Left hindlimb (tissue), 1 donor: ENCODE data around the gene SGO2.
"Not testable (repeated sequence)": the region's sequence is repeated elsewhere in the genome, so short reads cannot be mapped to it uniquely, and the experiment has no call there.

ENCODE experiments used
- DNase-seq: peaks from one replicate; pipeline ENCODE4 v3.0.0-alpha.2; 2018

SGO2 gene

DNA sequence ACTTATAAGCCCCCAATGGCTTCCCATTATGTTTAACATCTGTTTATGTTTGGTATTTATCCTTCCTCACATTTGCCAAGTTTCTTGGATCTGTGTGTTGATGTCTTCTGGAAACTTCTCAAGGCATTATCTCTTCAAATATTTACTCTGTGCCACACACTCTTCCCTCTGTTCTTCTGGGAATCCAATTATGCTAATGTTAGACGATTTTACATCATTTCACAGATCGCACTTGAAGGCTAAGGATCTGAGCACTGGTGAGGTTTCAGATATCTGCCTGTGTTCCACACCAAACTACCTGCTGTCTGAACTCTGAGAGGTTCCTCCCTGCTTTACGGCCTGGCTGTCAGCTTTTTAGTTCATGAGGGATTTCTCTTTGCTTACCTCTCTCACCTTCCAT is 69.9 kb downstream of the SGO2 start:
- DNase-seq, result no peak

DNA sequence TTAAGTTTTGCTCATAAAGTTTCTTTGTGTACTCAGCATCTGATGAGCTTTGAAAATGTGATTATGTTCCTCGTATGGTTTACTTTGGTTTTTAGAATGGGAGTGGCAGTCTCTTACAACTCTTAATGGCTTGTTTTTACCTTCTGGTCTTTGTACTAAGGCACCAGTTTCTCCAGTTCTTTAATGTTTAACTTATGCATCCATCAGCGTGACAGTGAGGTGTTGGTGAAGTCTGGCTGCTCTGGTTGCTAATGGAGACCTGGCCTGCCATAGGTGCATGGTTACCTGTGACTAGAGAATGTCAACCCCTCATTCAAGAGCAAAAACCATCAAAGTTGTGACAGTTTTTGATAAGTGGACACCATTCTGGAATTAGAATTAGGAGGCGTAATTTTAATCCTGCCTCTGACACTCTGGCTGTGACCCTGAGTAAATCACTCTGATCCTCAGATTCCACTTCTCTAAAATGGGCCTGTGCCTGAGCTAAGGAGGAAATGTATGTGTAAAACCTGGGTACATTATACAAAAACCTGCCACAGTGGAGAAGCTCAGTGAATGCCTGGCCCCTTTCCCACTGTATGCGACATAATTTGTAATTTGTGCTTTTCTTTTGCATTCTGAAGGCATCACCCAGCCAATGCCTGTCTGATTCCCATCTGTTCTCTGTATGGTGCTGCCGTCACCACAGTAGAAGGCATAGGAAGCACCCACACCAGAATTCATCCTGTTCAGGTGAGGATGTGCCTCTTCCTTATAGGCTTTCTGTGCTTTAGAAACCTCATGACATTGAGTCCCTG is 71.0 kb downstream of the SGO2 start:
- DNase-seq, result no peak

DNA sequence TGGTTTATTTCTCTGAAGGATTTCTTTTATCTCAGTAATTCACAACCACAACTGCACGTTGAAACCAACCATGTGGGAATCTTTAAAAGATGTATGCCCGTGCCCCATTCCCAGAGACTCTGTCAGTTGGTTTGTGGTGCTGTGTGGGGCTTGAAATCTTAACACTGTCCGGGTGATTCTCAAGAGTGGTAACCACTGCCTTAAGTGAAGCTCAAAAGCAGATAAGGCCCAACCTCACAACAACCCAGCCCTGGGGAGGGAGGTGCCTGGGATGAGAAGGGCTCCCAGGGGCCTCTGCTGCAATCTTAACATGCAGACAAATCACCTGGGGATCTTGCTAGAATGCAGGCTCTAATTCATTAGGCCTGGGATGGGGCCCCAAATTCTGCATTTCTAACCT is 73.2 kb downstream of the SGO2 start:
- DNase-seq, result no peak

DNA sequence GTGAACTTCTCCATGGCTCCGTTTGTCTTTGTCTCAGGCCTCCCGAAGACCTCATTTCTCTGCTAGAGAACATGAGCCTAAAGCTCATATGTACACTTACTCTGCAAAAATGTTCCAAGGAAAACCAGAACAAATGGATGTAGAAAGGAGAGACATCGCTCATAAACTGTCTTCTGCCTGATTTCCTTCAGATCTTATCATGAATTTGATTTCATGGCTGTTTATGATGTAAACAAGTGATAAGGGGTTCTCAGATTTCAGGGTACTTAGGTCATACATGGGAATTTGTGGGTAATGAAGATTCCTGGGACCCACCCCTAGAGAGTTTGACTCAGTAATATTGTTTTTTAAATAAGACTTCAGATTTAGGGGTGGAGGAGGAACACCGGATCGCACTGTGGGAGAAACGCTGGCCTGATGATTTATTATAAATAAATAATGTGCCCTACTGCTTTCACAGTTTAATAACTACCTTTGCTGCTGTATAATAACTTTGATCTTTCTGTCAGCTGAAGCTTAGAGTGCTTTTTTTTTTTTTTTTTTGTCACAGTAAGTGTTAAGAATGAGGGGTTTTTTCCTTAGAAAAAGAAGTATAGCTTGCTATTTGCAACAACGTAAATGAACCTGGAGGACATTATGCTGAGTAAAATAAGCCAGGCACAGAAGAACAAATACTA is 74.7 kb downstream of the SGO2 start:
- no peak for DNase-seq

DNA sequence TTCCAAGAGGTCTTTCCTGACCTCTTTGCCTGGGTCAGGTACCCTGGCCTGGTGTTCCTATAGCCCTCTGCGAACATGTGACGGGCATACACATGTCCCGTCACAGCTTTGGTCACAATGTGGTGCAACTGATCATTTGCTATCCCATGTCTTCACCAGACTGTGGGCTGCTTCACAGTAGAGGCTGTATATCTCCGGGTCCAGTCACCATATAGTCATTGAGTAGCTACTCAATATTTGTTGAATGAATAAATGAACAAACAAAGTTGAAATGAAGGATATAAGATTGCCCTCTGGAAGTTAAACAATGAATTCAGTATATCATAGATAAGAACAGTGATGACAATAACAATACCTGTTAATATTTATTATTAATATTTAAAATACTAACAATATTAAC is 76.6 kb downstream of the SGO2 start:
- no peak for DNase-seq

DNA sequence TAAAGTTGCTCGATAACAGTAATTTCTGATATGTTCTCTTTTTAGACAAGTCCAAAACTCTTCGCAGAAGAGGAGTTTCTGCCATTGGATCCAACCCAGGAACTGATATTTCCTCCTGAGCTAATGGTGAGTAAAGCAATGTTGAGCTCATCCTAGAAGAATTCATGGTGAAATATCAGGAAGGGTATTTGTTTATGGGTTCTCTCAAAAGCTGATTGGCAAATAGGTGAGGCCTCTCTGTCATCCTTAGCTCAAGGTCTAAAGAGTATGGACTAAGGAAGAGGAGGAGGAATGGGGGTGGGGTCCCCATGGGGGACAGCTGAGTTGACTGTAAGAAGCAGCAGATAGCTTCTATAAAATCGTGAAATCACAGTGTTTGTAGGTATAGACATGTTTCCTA is 78.0 kb downstream of the SGO2 start:
- DNase-seq, result no peak

DNA sequence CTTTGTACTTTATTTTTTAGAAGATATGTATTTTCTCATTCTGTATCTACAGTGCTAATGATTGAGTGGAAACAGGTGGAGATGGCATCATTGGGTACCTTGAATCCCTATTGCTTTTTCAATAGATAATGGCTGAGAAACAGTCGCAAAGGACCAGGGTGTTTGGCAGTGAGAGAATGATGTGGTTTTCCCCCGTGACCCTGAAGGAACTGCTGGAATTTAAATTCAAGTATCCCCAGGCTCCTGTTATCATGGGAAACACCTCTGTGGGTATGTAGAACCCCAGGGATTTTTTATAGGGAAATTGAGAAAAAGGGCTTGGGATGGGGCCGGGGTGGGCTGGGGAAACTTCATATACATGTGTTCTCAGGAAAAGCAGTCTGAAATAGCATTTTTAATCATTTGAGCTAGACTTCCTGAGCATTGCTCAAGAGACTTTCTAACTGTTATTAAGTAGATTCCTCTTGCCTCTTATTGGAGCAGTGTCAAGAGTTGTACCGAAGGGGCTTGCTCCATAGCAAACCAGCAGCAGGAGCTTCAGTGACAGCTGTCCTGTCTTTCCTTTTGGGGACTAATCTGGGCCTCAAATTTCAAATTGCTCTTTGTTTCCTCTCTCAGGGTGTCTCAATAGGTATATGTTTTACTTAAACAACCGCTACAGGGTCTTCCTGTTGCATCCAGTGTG is 78.7 kb downstream of the SGO2 start:
- DNase-seq, result no peak

DNA sequence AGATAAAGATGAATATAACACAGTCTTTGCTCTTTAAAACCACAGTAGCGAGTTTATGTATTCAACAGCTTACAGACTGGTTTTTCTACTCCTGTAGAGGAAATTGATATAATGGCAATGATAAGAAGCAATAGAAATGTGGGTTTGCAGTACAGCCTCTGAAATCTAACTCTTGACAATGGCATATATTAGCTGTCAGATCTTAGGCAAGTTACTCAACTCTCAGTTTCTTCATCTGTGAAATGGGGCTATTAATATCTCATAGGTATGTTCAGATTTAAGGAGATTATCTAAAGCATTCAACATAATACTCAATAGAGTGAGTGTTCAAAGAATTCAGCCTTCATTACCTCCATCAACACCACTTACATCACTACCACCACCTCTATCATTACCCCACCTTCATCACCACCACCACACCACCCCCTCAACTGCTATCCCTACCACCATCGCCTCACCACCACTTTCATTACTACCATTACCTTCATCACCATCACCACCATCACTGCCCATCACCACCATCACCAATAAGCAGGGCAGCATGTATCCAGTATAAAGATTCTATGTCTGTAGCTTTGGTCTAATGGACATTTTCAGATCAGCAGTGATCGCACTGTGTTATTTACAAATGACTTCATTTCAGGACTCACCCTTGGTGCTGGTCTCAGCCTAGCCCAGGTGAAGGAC is 82.5 kb downstream of the SGO2 start:
- no peak for DNase-seq

DNA sequence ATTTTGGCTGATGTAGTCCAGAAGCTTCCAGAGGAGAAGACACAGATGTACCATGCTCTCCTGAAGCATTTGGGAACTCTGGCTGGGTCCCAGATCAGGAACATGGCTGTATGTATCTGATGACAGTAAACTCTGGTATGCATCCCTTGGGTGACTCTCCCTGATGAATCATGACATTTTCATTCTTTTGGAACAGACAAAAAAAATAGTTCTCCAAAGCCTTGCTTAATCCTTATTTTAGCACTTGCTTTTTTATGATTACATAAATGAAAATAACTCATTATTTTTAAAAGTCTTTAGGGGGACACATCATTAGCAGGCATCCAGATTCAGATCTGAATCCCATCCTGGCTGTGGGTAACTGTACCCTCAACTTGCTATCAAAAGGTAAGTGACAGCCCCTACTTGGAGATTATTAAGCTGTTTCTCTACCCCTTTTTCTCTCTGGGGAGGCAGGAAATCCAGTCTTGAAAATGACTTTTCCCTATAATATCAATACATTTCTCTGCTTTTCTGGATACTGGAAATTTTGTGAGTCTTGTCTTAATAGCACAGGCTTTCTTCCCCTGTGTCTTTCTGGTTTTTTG is 83.1 kb downstream of the SGO2 start:
- DNase-seq, result no peak

DNA sequence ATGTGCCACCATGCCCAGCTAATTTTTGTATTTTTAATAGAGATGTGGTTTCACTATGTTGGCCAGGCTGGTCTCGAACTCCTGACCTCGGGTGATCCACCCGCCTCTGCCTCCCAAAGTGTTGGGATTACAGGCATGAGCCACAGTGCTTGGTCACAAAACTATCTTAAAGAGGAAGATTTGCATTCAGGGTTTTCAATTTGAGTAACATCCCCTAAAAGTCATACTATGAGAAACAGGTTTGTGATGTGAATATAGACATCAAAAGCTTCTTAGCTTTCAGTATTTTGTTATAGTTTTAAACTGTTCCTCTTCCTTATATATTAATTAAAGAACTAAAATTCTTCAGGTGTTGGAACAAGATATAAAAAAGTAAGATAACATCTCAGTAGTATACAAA is 84.2 kb downstream of the SGO2 start:
- DNase-seq, result not testable (repeated sequence)

DNA sequence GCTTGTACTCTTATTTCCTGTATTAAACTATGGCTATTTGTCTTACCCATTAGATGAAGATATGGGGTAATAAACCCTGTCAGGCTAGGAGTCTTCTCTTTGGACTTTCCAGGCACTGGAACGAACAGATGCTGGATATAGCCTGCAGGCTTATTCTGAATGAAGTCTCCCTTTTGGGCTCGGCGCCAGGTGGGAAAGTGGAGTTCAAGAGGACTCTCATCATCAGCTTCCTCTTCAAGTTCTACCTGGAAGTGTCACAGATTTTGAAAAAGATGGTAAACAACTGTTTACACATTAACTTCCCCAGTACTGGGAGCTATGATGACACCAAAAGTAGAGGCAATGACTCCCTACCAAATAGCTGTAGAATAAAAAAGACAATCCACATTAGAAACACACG is 87.7 kb downstream of the SGO2 start:
- DNase-seq, result no peak

DNA sequence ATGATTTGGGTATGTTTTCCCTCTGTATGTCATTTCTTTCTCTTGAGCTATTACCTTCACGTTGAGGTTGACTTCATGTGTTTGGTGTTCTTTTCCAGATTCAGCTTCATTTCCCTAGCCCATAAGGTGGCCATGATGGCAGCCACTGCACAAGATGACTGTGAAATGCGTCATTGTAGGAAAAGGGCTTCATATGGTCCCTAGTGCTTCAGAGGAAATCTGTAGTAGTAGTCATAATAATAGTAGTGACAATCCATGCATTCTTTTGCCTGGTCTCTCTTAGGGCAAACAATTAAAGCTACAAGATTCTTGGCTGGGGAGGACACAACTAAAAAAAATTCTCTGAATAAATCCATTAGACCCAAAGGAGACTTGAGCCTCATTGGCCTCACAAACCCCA is 88.2 kb downstream of the SGO2 start:
- DNase-seq, result no peak

DNA sequence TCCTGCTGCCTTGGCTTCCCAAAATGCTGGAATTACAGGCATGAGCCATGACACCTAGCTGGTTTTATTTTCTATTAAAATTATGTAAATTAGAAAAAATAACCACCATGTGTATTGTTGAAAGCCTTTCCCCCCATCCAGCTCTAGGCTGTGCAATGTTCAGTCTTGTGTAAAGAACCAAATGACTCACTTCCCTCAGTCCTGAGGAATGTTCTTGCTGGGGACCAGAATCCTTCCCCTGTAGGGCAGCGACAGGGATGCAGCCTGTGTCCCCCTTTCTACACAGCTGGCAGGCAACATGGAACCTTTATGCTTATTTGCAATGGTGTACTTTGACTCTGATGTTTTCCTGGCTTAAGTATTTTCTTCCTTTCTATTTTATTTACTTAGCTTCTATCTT is 89.2 kb downstream of the SGO2 start:
- DNase-seq, result no peak

DNA sequence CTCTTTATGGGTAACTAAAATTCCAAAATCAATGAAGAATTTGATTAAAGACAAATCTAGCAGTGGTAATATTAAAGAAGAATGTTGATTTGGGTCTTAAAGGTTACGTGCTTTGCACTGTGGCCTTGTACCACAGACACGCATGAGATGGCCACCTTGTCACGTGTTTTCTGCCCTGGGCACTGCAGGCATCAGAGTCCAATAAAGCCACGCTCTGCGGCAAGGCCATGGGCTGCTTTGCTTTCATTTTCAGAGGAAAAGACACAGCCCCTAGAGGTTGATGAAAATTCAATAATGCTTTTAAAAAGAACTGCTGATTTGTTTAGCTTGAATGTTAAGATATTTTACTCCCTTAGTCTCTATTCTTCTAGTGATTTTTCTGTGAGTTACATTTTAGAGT is 90.2 kb downstream of the SGO2 start:
- DNase-seq, result no peak

DNA sequence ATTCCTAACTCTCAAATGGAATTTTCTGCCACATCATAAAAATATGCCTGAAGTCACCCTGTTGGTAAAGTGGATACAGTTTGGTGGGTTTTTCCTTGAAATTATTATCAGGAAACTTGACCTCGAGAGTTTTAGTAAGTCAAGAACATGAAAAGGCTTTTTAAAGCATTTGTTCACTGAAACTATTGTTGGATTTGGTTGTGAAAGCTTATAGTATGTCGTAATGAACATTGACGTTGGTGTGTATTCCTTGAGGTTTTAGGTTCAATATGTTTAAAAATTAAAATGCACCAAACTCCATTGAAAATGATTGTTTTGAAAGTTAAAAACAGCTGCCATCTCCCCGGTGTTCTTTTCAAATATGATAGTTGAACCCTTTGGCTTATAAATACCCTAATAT is 90.6 kb downstream of the SGO2 start:
- no peak for DNase-seq

DNA sequence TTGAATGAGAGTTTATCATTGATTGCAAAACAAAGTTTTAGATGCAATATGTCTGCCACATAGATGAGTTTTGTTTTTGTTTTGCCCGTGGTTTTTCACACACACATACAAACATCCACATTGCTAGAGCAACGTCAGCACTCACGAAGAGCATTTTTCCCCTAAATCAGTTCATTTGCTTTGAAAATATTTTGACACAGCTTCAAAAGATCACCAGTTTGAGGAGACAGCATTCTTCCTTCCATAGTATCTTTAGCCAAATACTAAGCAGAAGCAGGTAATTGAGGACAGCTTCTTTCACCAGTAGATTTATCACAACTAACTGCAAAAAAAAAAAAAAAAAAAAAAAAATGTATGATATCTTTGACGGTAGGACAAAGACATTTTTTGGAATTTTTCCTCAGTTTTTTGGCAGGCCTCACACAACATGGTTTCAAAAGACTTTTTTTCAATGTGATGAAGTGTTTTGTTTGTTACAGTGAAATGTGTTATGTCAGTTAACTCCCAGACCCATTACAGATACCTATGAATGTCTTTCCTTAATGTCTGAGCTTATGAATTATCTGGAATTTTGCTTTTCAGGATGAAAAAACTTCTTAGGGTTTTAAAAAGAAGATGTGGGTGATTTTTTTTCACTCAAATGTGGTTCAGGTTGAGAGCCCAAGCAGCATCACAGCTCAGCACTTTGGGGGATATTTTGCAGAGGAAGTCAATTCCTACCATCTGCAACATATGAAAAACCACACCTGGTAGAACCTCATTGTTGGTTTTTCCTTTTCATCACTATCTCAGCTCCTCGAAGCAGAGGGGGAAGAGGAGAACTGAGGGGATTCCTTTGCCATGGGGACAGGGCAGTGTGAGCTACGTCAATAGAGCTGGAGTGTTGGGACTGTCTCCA is 91.4 kb downstream of the SGO2 start:
- no peak for DNase-seq

DNA sequence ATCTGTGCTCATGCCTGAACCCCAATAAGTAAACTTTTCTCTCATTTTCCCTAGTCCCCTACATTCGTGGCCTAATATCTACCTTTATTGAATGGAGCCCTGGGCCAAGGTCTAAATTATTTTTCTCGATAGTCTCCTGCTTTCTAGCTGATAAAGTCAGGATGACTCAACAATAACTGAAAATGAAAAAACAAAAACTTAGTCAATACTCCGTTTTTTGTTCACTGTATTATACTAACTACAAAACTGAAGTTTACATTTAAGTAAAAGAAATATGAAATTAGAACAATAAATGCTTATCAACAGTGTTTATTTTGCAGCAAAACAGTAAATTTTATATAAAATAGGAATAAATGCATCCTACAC is 92.0 kb downstream of the SGO2 start:
- no peak for DNase-seq

DNA sequence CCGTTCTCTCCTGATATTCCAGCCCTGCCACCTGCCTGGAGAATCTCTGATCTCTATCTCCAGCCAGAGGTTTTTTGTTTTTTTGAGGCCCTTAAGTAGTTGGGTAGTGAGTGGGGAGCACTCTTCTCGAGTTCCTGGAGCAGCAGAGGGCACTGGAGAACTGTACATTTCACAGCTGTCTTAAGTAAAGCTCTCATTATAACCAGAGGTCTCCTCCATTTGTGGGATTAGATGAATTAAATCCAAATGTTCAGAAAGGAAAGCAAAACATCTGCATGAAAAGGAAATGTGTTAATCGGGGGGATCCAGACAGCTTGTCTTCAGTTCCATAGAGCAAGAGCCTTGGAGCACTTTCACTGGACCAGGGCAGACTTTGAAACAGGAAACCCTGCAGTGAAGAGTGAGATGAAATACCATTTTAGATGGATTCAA is 92.6 kb downstream of the SGO2 start:
- DNase-seq, result no peak

DNA sequence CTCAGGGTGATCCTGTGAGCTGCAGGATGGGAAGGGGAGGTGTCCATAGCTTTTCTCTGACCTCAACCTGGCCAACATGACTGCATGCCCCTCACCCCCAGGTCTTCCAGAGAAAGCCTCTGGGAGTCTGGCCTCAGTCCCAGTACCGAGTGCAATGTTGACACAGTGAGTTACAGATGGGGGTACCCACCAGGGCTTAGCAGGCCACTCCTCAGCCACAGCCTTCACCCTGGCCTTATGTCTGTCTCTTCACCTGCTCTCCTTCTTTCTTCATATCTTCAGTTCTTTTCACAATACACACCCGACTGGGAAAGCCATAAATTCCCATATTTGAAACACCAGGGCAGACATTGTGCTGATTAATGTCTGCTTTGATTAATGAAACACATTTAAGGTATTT is 93.3 kb downstream of the SGO2 start:
- DNase-seq, result no peak

DNA sequence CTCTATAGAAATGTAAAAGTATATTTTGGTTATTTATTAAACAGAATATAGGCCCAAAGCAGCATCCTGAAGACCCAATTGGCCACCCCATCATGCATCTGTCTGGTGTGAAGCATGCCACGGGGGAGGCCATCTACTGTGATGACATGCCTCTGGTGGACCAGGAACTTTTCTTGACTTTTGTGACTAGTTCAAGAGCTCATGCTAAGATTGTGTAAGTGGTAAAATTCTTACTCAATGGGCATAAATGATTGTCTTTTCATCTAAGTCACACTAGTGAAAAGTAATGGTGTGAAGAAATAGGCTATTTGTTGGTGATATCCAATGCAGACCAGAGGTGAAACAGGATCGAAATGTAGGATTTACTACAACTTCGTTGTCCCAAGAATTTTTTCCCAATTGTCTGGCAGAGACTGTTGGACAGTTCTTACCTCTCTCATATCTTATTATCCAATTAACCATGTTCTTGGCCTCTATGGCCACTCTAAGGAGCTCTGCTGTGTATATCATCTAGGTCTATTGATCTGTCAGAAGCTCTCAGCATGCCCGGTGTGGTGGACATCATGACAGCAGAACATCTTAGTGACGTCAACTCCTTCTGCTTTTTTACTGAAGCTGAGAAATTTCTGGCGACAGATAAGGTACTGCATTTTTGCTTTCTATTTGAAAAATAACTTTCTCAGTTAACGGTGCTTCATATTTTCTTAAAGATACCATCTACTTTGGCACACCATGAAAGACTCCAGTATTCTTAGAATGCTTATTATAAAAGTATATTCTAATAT is 94.8 kb downstream of the SGO2 start:
- DNase-seq, result no peak

DNA sequence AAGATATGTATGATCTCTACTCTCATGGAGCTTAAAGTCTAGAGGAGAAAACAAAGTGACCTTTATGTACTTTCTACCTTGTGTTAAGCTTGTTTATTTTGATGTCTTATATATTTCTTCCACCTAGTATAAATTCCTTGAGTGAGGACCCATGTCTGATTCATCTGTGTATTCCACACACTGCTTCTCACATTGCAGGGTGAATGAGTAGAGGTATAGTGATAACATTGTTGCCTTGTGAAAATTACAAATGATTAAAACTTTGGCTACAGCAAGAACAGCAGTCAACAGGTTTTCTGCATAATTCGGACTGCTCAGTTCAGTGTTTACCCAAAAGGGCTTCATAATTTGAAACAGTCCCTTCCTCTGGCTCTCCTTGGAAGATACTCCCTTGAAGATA is 96.1 kb downstream of the SGO2 start:
- DNase-seq, result no peak
